SHP77 treated with DMSO at 0.1 percent for 48 hours (cell line): ENCODE results near the gene CNKSR2.

ENCODE experiments used
- DNase-seq: peaks from one replicate; lab custom pipeline; 2025; lab: John Stamatoyannopoulos, UW

The CNKSR2 gene

DNA sequence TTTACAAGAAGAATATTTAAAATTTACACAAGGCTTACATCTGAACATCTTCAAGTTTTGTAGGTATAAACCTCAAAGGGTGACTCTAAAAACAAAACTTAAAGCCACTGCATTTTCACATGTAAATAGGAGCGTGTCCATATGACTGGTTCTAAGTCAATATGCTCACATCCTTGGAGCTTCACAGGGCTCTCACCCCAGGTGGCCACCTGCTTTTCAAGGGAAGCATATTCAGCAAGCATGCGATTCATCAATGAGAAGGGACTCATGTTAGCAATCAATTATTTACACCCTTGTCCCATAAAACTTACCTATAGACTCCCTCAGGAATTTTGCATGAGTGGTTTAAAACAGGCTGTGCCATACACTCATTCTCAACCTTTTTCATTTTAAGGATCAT lies 301.7 kb downstream of the CNKSR2 start:
- no peak for DNase-seq

DNA sequence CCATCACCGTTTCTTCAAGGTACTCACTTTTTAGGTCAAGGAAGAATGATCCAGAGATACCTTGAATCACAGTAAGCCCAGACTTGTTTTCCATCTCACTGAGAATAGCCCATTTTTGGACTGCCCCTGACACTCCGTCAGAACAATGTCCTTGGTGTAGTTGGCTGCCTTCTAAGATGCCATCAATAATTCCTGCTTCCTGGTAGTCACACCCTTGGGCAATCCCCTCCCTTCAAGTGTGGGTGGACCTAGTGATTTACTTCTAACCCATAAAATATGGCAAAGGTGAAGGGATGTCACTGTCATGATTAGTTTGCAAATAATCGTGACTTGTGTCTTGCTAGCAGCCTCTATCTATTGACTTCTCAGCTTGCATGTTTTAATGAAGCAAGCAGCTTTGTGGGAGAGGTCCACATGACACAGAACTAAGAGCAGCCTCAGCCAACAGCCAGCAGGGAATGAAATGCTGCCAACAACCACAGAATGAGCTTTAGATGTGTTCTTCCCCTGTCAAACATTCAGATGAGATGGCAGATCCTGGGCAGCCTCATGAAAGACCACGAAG lies 303.9 kb downstream of the CNKSR2 start:
- no peak for DNase-seq

DNA sequence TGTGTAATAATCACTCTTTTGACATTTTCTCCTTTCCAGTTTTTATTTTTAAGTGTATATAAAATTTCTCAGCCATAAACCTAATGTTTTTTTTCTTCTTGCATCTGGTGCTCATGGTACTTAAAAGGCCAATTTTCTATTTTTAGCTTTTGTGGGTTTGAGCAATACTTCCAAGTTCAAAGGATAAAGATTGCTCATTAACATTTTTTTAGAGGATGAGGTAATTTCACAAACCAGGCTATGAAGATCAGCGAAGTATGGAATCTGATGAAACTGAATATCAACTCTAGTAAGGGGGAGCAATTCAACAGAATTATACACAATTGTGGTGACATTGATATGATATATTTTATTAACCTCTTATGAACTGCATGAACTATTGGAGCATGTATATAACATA lies 309.7 kb downstream of the CNKSR2 start:
- no peak for DNase-seq

DNA sequence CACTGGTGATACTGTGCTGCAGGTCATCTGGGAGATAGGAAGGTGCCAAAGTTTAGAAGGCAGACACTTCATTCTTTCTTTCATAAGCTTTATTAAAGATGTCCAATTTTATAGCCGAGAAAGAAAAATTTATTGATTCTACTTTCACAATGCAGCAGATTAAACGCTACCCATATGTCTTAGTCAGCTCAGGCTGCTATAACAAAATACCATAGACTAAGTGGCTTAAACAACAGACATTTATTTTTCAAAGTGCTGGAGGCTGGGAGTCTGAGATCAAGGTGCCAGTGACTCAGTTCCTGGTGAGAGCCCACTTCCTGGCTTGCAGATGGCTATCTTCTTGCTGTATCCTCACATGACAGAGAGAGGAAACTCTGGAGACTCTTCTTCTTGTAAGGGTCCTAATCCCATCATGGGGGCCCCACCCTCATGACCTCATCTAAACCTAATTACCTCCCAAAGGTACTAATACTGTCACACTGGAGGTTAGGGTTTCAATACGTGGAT lies 317.3 kb downstream of the CNKSR2 start:
- no peak for DNase-seq

DNA sequence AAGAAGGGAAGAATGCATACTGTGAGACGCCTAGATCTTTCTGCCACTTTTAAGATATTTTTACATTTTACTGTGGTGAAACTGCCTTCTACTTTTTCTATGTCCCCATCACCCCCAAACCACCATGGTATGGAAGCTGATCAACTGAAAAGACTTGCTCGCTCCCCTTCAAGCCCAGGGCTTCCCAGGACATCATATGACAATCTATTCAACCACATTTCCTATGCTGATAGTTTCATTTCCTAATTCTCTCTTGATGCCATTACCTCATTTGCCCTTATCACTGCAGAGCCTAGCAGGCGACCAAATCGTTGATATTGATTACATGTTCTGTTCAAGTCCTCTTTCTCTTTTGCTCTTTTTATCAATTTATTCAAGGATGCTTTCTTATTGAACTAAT lies 324.1 kb downstream of the CNKSR2 start:
- DNase-seq, result no peak

DNA sequence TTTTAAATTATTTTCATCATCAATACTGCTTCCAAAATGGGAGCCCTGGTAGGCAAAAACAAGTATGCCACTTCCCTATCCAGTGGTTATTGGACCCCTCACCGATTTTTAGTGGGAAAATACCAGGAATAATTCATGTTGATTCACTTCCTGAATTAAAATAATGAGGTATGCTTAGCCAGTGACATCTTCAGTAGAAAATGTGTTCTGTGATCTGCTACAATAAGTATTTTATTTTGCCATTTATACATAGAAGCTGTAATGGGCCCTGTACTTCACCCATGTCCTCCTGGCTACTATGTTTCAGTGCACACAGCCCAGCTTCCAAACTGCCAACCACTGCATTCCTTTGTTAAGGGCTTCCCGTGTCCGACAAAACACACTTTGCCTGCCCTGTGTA lies 324.9 kb downstream of the CNKSR2 start:
- DNase-seq, result no peak

DNA sequence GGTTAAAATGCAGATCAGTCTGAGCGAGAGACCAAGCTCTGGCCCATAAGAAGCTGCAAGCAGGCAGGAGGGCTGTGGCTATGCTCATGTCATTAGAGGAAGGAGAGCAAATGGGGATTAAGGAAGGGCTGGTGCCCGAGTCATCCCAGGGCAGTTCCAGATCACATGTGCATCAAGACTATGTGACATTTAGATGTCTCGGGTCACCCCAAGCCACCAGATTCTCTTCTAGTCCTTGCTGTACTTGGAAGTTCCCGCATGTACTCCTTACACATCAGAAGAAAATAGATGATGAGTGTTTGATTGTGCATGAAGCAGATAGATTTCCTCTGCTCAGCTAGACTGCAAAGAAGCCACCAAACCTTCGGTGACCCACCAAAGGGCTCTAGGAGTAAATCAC lies 326.1 kb downstream of the CNKSR2 start:
- DNase-seq, result no peak

DNA sequence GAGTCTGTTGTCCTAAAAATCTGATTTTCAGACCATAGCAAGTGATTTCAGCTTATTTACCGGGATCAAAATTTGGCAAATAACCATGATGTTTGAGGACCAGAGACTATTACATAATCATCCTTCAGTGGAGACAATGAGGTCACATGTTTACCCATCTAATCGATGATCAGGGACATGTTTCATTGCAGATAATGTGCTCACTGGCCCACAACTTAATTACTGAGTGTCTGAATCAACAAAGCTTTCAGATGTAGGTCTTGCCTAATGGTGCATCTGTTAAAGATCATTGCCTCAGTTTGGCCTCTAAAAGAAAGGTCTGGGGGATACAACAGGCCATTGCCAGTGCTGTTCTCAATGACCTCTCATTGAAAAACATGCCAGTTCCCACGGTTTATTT lies 326.7 kb downstream of the CNKSR2 start:
- DNase-seq, result no peak

DNA sequence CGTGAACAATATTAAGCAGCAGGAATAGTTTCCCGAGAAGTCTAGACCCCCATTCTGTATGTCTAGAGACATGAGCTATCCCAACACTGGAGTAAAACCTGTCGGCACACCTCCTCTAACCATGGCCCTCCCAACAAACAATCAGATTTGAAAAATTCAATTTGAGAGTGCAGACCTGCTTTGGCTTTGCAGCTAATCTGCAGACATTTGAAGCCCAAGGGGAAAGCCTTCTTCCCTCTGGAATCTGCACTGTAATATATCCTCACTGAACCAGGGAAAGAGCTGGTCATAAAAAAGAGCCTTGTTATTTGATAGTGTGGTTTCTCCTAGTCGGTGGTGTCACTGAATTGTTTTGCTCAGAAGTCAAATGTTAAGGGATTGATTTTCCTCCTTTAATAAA lies 328.5 kb downstream of the CNKSR2 start:
- no peak for DNase-seq
